Measurements from ENCODE around the gene NR1D1.

DNA sequence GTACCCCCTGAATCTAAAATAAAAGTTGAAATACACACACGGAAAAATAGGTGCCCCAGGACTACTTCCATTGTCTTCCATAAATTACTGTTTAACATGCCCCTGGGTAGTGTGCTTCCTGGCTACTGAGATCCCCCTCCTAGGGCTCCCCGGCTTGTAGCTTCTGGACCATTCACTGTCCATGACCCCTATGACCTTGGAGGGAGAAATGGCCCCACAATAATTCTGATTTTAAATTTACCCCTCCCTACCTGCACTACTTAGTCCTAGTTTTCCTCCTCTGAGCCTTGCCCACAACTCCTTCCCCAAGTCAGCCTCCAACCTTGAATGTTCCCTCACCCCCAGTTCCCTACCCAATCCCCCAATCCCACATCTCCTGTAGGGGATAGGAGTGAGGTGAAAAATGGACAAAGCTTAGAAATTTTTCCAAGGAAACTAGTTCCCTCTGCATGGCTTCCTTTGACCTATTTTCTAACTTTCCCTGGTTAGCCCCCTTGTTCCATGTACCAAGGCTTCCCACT, 11.9 kb upstream of the NR1D1 start:
- TF ChIP-seq, protein P1, sequence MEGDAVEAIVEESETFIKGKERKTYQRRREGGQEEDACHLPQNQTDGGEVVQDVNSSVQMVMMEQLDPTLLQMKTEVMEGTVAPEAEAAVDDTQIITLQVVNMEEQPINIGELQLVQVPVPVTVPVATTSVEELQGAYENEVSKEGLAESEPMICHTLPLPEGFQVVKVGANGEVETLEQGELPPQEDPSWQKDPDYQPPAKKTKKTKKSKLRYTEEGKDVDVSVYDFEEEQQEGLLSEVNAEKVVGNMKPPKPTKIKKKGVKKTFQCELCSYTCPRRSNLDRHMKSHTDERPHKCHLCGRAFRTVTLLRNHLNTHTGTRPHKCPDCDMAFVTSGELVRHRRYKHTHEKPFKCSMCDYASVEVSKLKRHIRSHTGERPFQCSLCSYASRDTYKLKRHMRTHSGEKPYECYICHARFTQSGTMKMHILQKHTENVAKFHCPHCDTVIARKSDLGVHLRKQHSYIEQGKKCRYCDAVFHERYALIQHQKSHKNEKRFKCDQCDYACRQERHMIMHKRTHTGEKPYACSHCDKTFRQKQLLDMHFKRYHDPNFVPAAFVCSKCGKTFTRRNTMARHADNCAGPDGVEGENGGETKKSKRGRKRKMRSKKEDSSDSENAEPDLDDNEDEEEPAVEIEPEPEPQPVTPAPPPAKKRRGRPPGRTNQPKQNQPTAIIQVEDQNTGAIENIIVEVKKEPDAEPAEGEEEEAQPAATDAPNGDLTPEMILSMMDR (IDR thresholded peaks at IDR 0.05 in 2 of 3, conservative IDR thresholded peaks at IDR 0.05 in 1 of 3; ENCODE audit: borderline replicate concordance in 1 of 3, insufficient read depth in 1 of 3, low read depth in 2 of 3, low read length in 2 of 3), result no peak
- TF ChIP-seq POLR2AphosphoS5 (IDR thresholded peaks at IDR 0.05; ENCODE audit: low read depth, low read length) (no peak), ZFX (IDR thresholded peaks at IDR 0.05) (no peak), SIN3A (IDR thresholded peaks at IDR 0.05; ENCODE audit: low read depth) (no peak), SP1 (IDR thresholded peaks at IDR 0.05; ENCODE audit: low read depth) (no peak), TCF7L2 (IDR thresholded peaks at IDR 0.05; ENCODE audit: borderline replicate concordance, extremely low read depth, insufficient read depth, insufficient read length) (no peak), YY1 (IDR thresholded peaks at IDR 0.05; ENCODE audit: extremely low read depth, insufficient replicate concordance, low read depth, low read length) (no peak)
